CD1c-positive myeloid dendritic cell (primary cell): ENCODE data around the gene AJUBA.
"Not testable (repeated sequence)": the region's sequence is repeated elsewhere in the genome, so short reads cannot be mapped to it uniquely, and the experiment has no call there.

ENCODE experiments used
- DNase-seq: peaks from one replicate; pipeline ENCODE4 v3.0.0-alpha.2; 2016; ENCODE audit errors: extremely low spot score

Gene AJUBA

DNA sequence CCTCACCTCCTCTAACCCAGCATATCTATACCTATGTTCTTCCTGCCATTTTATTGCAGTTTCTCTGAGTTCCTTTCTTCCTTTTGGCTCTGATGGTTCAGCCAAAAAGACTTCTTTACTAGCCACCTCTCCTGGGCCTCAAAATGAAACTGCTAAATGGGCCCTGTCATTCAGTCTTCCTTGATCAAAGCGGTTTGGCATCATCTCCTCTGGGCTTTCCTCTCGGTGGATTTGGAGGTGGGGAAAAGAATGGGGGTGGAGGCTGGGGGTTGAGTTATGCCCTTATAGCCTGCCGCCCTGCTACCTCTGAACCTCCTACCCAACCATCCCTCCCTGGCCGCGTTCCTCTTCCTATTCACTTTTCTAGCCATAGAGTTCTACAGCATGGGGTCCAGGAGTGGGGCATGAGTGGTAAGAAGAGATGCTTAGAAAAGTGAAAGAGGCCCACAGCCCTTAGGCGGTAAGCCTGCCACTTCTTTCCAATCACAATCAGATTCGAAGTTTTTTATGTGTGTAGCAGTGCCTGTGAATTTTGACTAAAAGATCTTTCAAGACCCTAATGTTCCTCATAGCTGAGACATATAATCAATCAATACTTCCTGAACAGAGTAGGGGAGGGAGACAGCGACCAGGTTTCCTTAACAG, 2.5 kb downstream of the AJUBA start:
- no peak for DNase-seq

- no peak for DNase-seq
Measured at GRCh38 chr14:22978981-22979671, 3.2 kb downstream of the AJUBA start.

- DNase-seq, result no peak
Measured at GRCh38 chr14:22978487-22978837, 3.9 kb downstream of the AJUBA start.

GRCh38 chr14:22977684-22978486, 4.5 kb downstream of the AJUBA start:
- no peak for DNase-seq

GRCh38 chr14:22977434-22977683, 5.0 kb downstream of the AJUBA start:
- DNase-seq, result no peak

- no peak for DNase-seq
Measured at GRCh38 chr14:22976620-22977433, 5.5 kb downstream of the AJUBA start.

GRCh38 chr14:22974530-22975313, 7.6 kb downstream of the AJUBA start:
- DNase-seq, result no peak

DNA sequence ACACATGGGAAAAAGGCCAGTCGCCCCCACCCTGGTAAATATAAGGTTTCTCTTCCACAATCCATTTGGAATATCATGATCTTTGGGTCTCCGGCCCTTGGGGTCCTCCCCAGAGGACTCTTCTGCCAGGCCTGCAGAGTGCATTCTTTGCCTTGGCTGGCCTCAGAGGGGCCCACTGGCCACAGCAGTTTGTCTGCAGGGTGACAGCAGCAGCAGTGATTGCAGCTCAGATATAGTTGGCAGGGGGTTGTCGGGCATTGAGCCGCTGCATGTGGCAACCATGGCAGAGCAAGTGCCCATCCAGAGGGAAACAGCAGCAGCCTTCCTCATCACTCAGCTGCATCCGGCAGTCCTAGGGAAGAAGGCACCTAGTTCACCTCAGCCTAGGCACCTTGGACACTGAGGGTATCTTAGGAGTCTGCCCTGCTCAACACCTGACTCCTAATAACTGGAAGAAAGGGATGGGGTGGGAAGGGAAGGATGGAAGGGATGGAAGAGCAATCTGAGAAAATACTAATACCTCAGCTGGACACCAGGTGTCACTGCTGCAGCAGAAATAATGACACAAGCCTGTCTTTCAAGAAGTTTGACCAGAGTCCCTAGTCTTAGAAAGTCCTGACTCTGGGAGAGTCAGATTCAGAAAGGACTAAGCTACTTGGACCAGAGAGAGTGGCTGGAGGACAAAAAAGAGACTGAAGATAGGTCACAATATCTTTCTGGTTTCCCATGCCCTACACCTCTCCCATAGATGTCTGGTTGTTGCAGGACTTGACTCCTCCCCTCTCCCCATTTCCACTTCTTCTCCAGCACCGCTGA, 8.9 kb downstream of the AJUBA start:
- DNase-seq, result peak; percentile 65

DNA sequence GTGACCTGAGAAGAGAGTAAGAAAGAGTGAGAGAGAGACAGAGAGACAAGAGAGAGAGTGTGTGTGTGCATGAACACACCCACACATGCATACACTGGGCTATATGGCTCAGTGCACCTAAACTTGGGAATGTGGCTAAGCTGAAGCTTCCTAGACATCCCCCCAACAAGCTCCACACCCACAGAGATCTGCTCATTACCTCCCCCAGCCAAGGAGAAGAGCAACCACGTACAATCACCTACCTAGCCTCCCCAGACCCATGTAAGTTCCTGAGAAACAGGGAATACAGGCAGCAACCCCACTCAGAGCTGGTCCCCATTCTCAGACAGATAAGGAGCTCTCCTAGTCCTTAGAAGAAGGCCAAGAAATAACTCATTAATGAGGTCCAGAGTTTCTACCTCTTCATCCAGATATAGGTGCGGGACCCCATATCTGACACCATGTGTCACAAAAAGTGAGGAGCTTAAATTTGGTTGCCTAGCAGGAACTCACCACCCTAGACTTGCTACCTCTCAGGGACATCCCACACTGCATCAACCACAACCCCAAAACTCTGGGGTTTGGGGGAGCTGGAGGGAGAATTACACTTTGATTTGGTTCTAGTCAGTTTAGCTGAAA, 9.9 kb downstream of the AJUBA start:
- no peak for DNase-seq

- DNase-seq, result no peak
Measured at GRCh38 chr14:22971152-22971551, 11.2 kb downstream of the AJUBA start.

DNA sequence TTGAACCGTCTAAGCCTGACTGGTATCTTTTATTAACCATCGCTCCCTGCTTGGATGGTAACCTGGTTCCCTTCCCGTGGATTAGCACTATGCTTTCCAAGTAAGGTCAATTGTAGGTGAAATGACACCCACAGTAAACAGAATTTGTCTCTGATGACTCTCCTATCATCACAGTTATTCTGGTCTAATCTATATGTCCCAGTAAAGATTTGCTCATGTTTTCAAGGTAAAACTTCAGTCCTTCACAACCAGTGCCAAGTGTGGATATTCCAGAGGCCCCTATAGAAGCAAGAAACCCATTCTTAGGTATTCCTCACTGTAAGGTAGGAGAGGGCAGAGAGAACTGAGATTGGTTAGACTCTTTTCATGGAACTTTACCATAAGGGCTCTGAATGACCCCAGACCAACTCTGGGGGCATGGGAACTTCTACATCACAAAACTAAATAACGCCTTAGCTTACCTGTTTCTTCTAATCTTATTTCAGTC, 15.5 kb downstream of the AJUBA start:
- DNase-seq, result no peak

- DNase-seq, result not testable (repeated sequence)
Measured at GRCh38 chr14:22965916-22966782, 16.2 kb downstream of the AJUBA start.

GRCh38 chr14:22962061-22962676, 20.2 kb downstream of the AJUBA start:
- no peak for DNase-seq

GRCh38 chr14:22955702-22956569, 26.4 kb downstream of the AJUBA start:
- DNase-seq, result no peak

- no peak for DNase-seq
Measured at GRCh38 chr14:22952418-22952817, 29.9 kb downstream of the AJUBA start.

DNA sequence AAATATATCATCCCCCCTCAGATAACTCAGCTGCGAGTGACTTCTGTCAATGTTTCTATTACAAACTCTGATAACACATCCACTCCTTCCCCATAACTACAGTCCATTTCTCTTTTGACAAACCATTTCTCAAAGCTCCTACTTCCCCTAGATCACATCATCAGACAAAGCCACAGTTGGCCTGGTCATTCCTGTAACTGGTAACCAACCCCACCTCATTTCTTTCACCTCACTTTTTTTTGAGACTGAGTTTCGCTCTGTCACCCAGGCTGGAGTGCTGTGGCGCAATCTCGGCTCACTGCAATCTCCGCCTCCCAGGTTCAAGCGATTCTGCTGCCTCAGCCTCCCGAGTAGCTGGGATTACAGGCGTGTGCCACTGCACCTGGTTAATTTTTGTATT, 30.6 kb downstream of the AJUBA start:
- peak; percentile 67 for DNase-seq

DNA sequence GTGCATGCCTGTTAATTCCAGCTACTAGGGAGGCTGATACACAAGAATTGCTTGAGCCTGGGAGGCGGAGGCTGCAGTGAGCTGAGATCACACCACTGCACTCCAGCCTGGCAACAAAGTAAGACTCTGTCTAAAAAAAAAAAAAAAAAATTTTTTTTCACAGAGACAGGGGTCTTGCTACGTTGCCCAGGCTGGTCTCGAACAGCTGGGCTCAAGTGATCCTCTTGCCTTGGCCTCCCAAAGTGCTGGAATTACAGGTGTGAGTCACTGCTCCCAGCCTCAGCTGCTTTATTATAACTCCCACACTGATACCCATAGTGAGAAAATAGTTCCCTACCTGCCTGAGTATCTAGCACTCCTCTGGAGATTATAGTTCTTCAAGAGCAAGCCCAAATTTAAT, 36.7 kb downstream of the AJUBA start:
- no peak for DNase-seq

- DNase-seq, result no peak
Measured at GRCh38 chr14:22939684-22940083, 42.7 kb downstream of the AJUBA start.
